Osteoblast (primary cell): Measurements from ENCODE around the gene KIRREL2. TPM values are rescaled to one million over a fixed set of nuclear protein-coding genes. Genes with fewer than 3 reads are reported as not detected.
"Not testable (repeated sequence)": the region's sequence is repeated elsewhere in the genome, so short reads cannot be mapped to it uniquely, and the experiment has no call there.

Experiments
- DNase-seq: peaks from one replicate; pipeline ENCODE4 v3.0.0; 2011; ENCODE audit warnings: low spot score, mixed read lengths; ENCODE audit not compliant: insufficient read length; ENCODE audit errors: missing footprints
- H2AFZ ChIP-seq: 2 replicates; pipeline ENCODE4 v1.6.0; 2011; ENCODE audit warnings: mild to moderate bottlenecking, low read length
- H3K27ac ChIP-seq: 2 replicates; pipeline ENCODE4 v1.5.1; 2011; ENCODE audit warnings: mild to moderate bottlenecking, low read depth, low read length, moderate library complexity
- H3K27me3 ChIP-seq: 2 replicates; pipeline ENCODE4 v1.6.0; 2012; ENCODE audit warnings: mild to moderate bottlenecking, control low read depth, inconsistent platforms, low read length, moderate library complexity; ENCODE audit not compliant: insufficient read depth
- H3K36me3 ChIP-seq: 2 replicates; pipeline ENCODE4 v1.5.1; 2011; ENCODE audit warnings: mild to moderate bottlenecking, low read length, control low read depth, moderate library complexity; ENCODE audit not compliant: insufficient read depth
- H3K4me1 ChIP-seq: 2 replicates; pipeline ENCODE4 v1.5.1; 2011; ENCODE audit warnings: mild to moderate bottlenecking, low read length, control low read depth, moderate library complexity; ENCODE audit not compliant: insufficient read depth
- H3K4me2 ChIP-seq: 2 replicates; pipeline ENCODE4 v1.6.0; 2011; ENCODE audit warnings: mild to moderate bottlenecking, low read length; ENCODE audit not compliant: insufficient read depth
- H3K4me3 ChIP-seq: fragments of 200-600 bp; sonication (generic); 3 replicates; pipeline ENCODE4 v1.5.1; 2012; ENCODE audit warnings: mild to moderate bottlenecking, low read length, inconsistent platforms; ENCODE audit not compliant: insufficient read depth
- H3K79me2 ChIP-seq: 2 replicates; pipeline ENCODE4 v1.6.0; 2012; ENCODE audit warnings: mild to moderate bottlenecking, low read length, control low read depth, inconsistent platforms; ENCODE audit not compliant: insufficient read depth
- H3K9me3 ChIP-seq: 2 replicates; pipeline ENCODE4 v1.5.1; 2011; ENCODE audit warnings: low read depth, low read length, control low read depth
- H4K20me1 ChIP-seq: 2 replicates; pipeline ENCODE4 v1.6.0; 2012; ENCODE audit warnings: mild to moderate bottlenecking, low read length, control low read depth; ENCODE audit not compliant: insufficient read depth
- CTCF ChIP-seq: IDR thresholded peaks from 2 replicates; pipeline ENCODE4 v1.5.1; 2011; ENCODE audit warnings: mild to moderate bottlenecking, low read depth, low read length, moderate library complexity; ENCODE audit errors: extremely low read depth
- total RNA-seq: library from RNA; depleted of rRNA; stranded (reverse); fragments of >200 nt; gene quantifications from 2 replicates; pipeline ENCODE4 v1.2.3, GENCODE V29; 2012

Gene KIRREL2
- total RNA-seq, 1 donor, result not detected

- DNase-seq, result no peak
- H3K4me2 ChIP-seq, result no peak overlapping the region
- H3K4me1 ChIP-seq, result peaks cover 7% of the 10 kb centered on the region
- no peak for TF ChIP-seq CTCF
- no peak overlapping the region for H3K27ac ChIP-seq
- H2AFZ ChIP-seq, result no peak overlapping the region
- no peaks in the 10 kb centered on the region for H3K79me2 ChIP-seq
- no peak overlapping the region for H3K4me3 ChIP-seq
- H3K9me3 ChIP-seq, result no peaks in the 10 kb centered on the region
- no peaks in the 10 kb centered on the region for H4K20me1 ChIP-seq
- H3K27me3 ChIP-seq, result no peaks in the 10 kb centered on the region
- no peaks in the 10 kb centered on the region for H3K36me3 ChIP-seq
These were observed 50.6 kb downstream of the KIRREL2 start for GRCh38 chr19:35907377-35907745.

- TF ChIP-seq CTCF, result no peak
- no peaks in the 10 kb centered on the region for H3K79me2 ChIP-seq
- peak within 1 kb of the TSS; percentile 41 for H2AFZ ChIP-seq
These were observed 51.3 kb downstream of the KIRREL2 start, which contains the start of gene TYROBP for GRCh38 chr19:35908010-35908441. Gene TYROBP (minus strand): TSS chr19:35908295. CDS start chr19:35908228, 67 bp downstream.

GRCh38 chr19:35908973-35909683 lies 52.4 kb downstream of the KIRREL2 start:
- Histone ChIP-seq H3K4me3 (no peak overlapping the region), H3K4me1 (peaks cover 5% of the 10 kb centered on the region), H3K27me3 (no peaks in the 10 kb centered on the region), H3K79me2 (no peaks in the 10 kb centered on the region), H3K4me2 (no peak overlapping the region), H3K27ac (no peak overlapping the region), H2AFZ (no peak overlapping the region), H4K20me1 (no peaks in the 10 kb centered on the region), H3K9me3 (no peaks in the 10 kb centered on the region), H3K36me3 (no peaks in the 10 kb centered on the region)
- DNase-seq, result peak; percentile 51
- no peak for TF ChIP-seq CTCF

More at GRCh38 chr19:35908010-35908441, 51.3 kb downstream of the KIRREL2 start, which contains the start of gene TYROBP:
- peaks cover 5% of the 10 kb centered on the region for H3K4me1 ChIP-seq
- H3K36me3 ChIP-seq, result no peaks in the 10 kb centered on the region
- H4K20me1 ChIP-seq, result no peaks in the 10 kb centered on the region
- H3K9me3 ChIP-seq, result no peaks in the 10 kb centered on the region
- no peak within 1 kb of the TSS for H3K27ac ChIP-seq
- no peak within 1 kb of the TSS for H3K4me2 ChIP-seq
- no peak within 1 kb of the TSS for H3K4me3 ChIP-seq
- H3K27me3 ChIP-seq, result no peaks in the 10 kb centered on the region
- DNase-seq, result peak; percentile 47

DNA sequence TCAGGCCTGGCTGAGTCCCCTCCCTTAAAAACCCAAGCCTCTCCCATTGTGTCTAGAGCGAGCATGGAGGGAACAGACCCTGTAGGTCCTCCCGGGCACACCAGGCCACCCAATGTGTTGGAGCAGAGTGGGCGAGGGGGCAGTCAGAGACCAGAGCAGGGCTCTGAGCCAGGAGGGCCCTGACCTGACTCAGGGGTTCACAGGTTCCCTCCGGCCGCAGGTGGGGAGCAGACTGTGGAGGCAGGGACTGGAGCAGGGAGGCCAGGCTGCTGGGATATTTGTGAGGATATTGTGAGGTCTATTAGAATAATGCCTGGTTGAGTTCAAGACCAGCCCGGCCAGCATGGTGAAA lies 52.9 kb downstream of the KIRREL2 start:
- no peaks in the 10 kb centered on the region for H4K20me1 ChIP-seq

DNA sequence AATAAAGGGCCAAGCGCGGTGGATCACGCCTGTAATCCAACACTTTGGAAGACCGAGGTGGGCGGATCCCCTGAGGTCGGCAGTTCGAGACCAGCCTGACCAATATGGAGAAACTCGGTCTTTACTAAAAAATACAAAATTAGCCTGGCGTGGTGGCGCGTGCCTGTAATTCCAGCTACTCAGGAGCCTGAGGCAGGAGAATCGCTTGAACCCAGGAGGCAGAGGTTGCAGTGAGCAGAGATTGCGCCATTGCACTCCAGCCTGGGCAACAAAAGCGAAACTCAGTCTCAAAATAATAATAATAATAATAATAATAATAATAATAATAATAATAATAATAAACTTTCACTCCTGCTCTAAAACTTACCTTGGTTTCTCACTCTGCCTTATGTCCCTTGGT lies 53.6 kb downstream of the KIRREL2 start:
- not testable (repeated sequence) for H3K36me3 ChIP-seq, H3K4me1 ChIP-seq, H4K20me1 ChIP-seq, H3K9me3 ChIP-seq, DNase-seq, H3K4me2 ChIP-seq, H3K79me2 ChIP-seq, H3K27me3 ChIP-seq, H3K4me3 ChIP-seq, H2AFZ ChIP-seq, H3K27ac ChIP-seq

More for the DNA sequence above, 52.9 kb downstream of the KIRREL2 start:
- Histone ChIP-seq H3K36me3 (no peaks in the 10 kb centered on the region), H3K9me3 (no peaks in the 10 kb centered on the region), H3K27ac (no peak overlapping the region), H3K4me1 (peaks cover 5% of the 10 kb centered on the region), H2AFZ (no peak overlapping the region), H3K79me2 (no peaks in the 10 kb centered on the region), H3K4me2 (no peak overlapping the region), H3K27me3 (no peaks in the 10 kb centered on the region), H3K4me3 (no peak overlapping the region)
- TF ChIP-seq CTCF, result no peak
- no peak for DNase-seq
